OCI-LY7 (cell line): ENCODE results near the gene ZBED5. TPM values are rescaled to one million over a fixed set of nuclear protein-coding genes. Genes with fewer than 3 reads are reported as not detected.
"Not testable (repeated sequence)": the region's sequence is repeated elsewhere in the genome, so short reads cannot be mapped to it uniquely, and the experiment has no call there.

Experiments used
- BruUV-seq: library from RNA; stranded (reverse); fragments of 400-500 nt; replicated peaks from 2 replicates; lab custom pipeline; 2021; lab: Mats Ljungman, UMichigan
- CTCF ChIA-PET: fragments of 300-600 bp; sonication (Branson Sonifier 250); formaldehyde crosslinking; loops from one replicate; lab custom pipeline; 2022; ENCODE audit warnings: antibody characterized with exemption; ENCODE audit not compliant: unreplicated experiment; lab: Charles Lee
- POLR2A ChIA-PET: fragments of 300-600 bp; sonication (Branson Sonifier 250); formaldehyde crosslinking; loops from one replicate; lab custom pipeline; 2022; ENCODE audit warnings: antibody characterized with exemption; lab: Charles Lee
- DNase-seq: peaks from one replicate; pipeline ENCODE4 v3.0.0-alpha.2; 2015; ENCODE audit warnings: low spot score
- H2AFZ ChIP-seq: fragments of 200-600 bp; sonication (generic), shearing (Covaris generic); 2 replicates; pipeline ENCODE4 v1.6.1; 2014; ENCODE audit warnings: mild to moderate bottlenecking, antibody characterized with exemption, low read length, moderate library complexity
- H3K27ac ChIP-seq: fragments of 200-600 bp; sonication (generic); 2 replicates; pipeline ENCODE4 v1.5.1; 2014; ENCODE audit warnings: mixed run types, low read depth, mild to moderate bottlenecking, moderate library complexity, low read length, inconsistent platforms; ENCODE audit not compliant: poor library complexity, severe bottlenecking
- H3K36me3 ChIP-seq: fragments of 200-600 bp; sonication (generic); 2 replicates; pipeline ENCODE4 v1.6.1; 2014; ENCODE audit warnings: mild to moderate bottlenecking, antibody characterized with exemption, low read length, moderate library complexity, mixed read lengths; ENCODE audit not compliant: insufficient read depth
- H3K4me1 ChIP-seq: fragments of 200-600 bp; sonication (generic); 2 replicates; pipeline ENCODE4 v1.5.1; 2014; ENCODE audit warnings: mild to moderate bottlenecking, low read length; ENCODE audit not compliant: insufficient read depth, poor library complexity, severe bottlenecking
- H3K4me2 ChIP-seq: fragments of 200-600 bp; sonication (generic); 2 replicates; pipeline ENCODE4 v1.6.1; 2014; ENCODE audit warnings: mild to moderate bottlenecking, low read length
- H3K4me3 ChIP-seq: fragments of 200-600 bp; sonication (generic); 2 replicates; pipeline ENCODE4 v1.5.1; 2014; ENCODE audit warnings: mild to moderate bottlenecking, low read depth, low read length; ENCODE audit not compliant: poor library complexity, severe bottlenecking
- H3K79me2 ChIP-seq: fragments of 200-600 bp; sonication (generic); 2 replicates; pipeline ENCODE4 v1.6.1; 2016; ENCODE audit warnings: low read depth, mild to moderate bottlenecking, low read length, moderate library complexity, mixed read lengths; ENCODE audit not compliant: insufficient read depth
- H3K9me2 ChIP-seq: fragments of 200-600 bp; sonication (generic); 2 replicates; pipeline ENCODE4 v1.6.1; 2016; ENCODE audit warnings: mild to moderate bottlenecking, low read length, mixed read lengths; ENCODE audit not compliant: insufficient read depth
- H3K9me3 ChIP-seq: fragments of 200-600 bp; sonication (generic); 2 replicates; pipeline ENCODE4 v1.6.1; 2014; ENCODE audit warnings: mild to moderate bottlenecking, mixed run types, low read length, mixed read lengths
- H4K20me1 ChIP-seq: fragments of 200-600 bp; sonication (generic); 2 replicates; pipeline ENCODE4 v1.6.1; 2014; ENCODE audit warnings: mild to moderate bottlenecking, antibody characterized with exemption, low read length, moderate library complexity, mixed read lengths; ENCODE audit not compliant: insufficient read depth
- CTCF ChIP-seq: fragments of 200-600 bp; sonication (generic); conservative IDR thresholded peaks from 2 replicates; pipeline ENCODE4 v1.5.1; 2014; ENCODE audit warnings: mild to moderate bottlenecking, antibody characterized with exemption, low read length, moderate library complexity, mixed read lengths
- EZH2phosphoT487 ChIP-seq: fragments of 200-600 bp; sonication (generic); IDR thresholded peaks from 2 replicates; pipeline ENCODE4 v1.6.1; 2018; ENCODE audit warnings: low read depth, borderline replicate concordance, mild to moderate bottlenecking, mixed run types, antibody characterized with exemption, low read length, moderate library complexity, mixed read lengths
- intact Hi-C: fragments of 100-400 bp; cut with micrococcal nuclease; formaldehyde crosslinking; loops from one replicate; pipeline ENCODE4 v1.10.0; 2022; ENCODE audit not compliant: unreplicated experiment
- total RNA-seq, 2 experiments: library from RNA; depleted of rRNA in 1 of 2; stranded (reverse); fragments of >200 nt in 1 of 2; shearing (Covaris generic) in 1 of 2; gene quantifications; 2 replicates each; pipeline ENCODE4 v1.2.3, GENCODE V29; 2014 to 2022

ZBED5 gene
- total RNA-seq, 2 experiments from 2014 or later = 42.1 to 71.9 TPM

- Histone ChIP-seq H2AFZ (no peak overlapping the region), H3K4me2 (no peak overlapping the region), H3K36me3 (no peaks in the 10 kb centered on the region), H3K27ac (no peak overlapping the region), H3K4me3 (no peak overlapping the region), H3K79me2 (no peaks in the 10 kb centered on the region), H3K9me2 (no peaks in the 10 kb centered on the region), H4K20me1 (no peaks in the 10 kb centered on the region), H3K4me1 (no peaks in the 10 kb centered on the region), H3K9me3 (peaks cover 5% of the 10 kb centered on the region; the same call in 1 of the 2 replicates)
- no peak for DNase-seq
- CTCF ChIA-PET = no interaction called here
- POLR2A ChIA-PET = no interaction called here
- no TSS peak for BruUV-seq
- TF ChIP-seq EZH2phosphoT487 = no peak
- no peak for TF ChIP-seq CTCF
- intact Hi-C loops = no loop called here
Measured at GRCh38 chr11:10887307-10887706, 29.5 kb upstream of the ZBED5 start.

GRCh38 chr11:10886652-10887250 lies 28.9 kb upstream of the ZBED5 start:
- DNase-seq = no peak
- no TSS peak for BruUV-seq
- H4K20me1 ChIP-seq = no peaks in the 10 kb centered on the region
- H3K4me3 ChIP-seq = no peak overlapping the region
- no peaks in the 10 kb centered on the region for H3K4me1 ChIP-seq
- H3K27ac ChIP-seq = no peak overlapping the region
- H3K9me3 ChIP-seq = peaks cover 5% of the 10 kb centered on the region; the same call in 1 of the 2 replicates
- no peaks in the 10 kb centered on the region for H3K9me2 ChIP-seq
- ChIA-PET CTCF (no interaction called here), POLR2A (no interaction called here)
- no peak overlapping the region for H3K4me2 ChIP-seq
- no peak overlapping the region for H2AFZ ChIP-seq
- TF ChIP-seq EZH2phosphoT487 = no peak
- TF ChIP-seq CTCF = no peak
- H3K79me2 ChIP-seq = no peaks in the 10 kb centered on the region
- intact Hi-C loops = no loop called here
- no peaks in the 10 kb centered on the region for H3K36me3 ChIP-seq

- no peaks in the 10 kb centered on the region for H3K79me2 ChIP-seq
- no peak overlapping the region for H3K4me3 ChIP-seq
- no peaks in the 10 kb centered on the region for H3K36me3 ChIP-seq
- H3K9me3 ChIP-seq = peaks cover 5% of the 10 kb centered on the region; the same call in 1 of the 2 replicates
- no peak for TF ChIP-seq EZH2phosphoT487
- no peak for TF ChIP-seq CTCF
- intact Hi-C loops = no loop called here
- ChIA-PET POLR2A (interaction anchor here (0.6 kb wide), 1 partner anchor 273 kb away, joined by 3 read pairs; no protein-coding TSS in a partner anchor), CTCF (no interaction called here)
- H3K4me1 ChIP-seq = no peaks in the 10 kb centered on the region
- H3K27ac ChIP-seq = no peak overlapping the region
- no peak for DNase-seq
- H3K4me2 ChIP-seq = no peak overlapping the region
- no peaks in the 10 kb centered on the region for H3K9me2 ChIP-seq
- no peaks in the 10 kb centered on the region for H4K20me1 ChIP-seq
- H2AFZ ChIP-seq = no peak overlapping the region
- no TSS peak for BruUV-seq
Measured at GRCh38 chr11:10885703-10886363, 28.0 kb upstream of the ZBED5 start.

GRCh38 chr11:10884292-10884691 lies 26.4 kb upstream of the ZBED5 start:
- intact Hi-C loops, H3K4me3 ChIP-seq, H3K36me3 ChIP-seq, H3K79me2 ChIP-seq, H4K20me1 ChIP-seq, BruUV-seq, H3K27ac ChIP-seq, H3K9me3 ChIP-seq, H3K4me2 ChIP-seq, POLR2A ChIA-PET, H3K9me2 ChIP-seq, H2AFZ ChIP-seq, CTCF ChIA-PET, H3K4me1 ChIP-seq, DNase-seq: not testable (repeated sequence)
